Psoas muscle (tissue), 8 donors: Measurements from ENCODE around the gene PIPOX. TPM values are rescaled to one million over a fixed set of nuclear protein-coding genes. Genes with fewer than 3 reads are reported as not detected.
A peak's percentile ranks its signal among the peaks of the same experiment; 100 is the strongest.

Source experiments
- ATAC-seq, 4 donors: fragments of 200-7000 bp; cut with Tn5 transposase; one replicate each; pipeline ENCODE4 v1.9.1; 2020; ENCODE audit warnings: moderate library complexity in 3 of 4, mild to moderate bottlenecking in 2 of 4
- DNase-seq, 2 donors: peaks; one replicate each; pipeline ENCODE4 v3.0.0-alpha.2; 2020
- H3K27ac ChIP-seq: fragments of 200-600 bp; one replicate; pipeline ENCODE4 v1.8.0; 2022
- H3K27me3 ChIP-seq, 3 donors: fragments of 200-600 bp in 1 of 3; one replicate each; pipeline versions ENCODE4 v1.6.1 to v1.8.0; 2013 to 2022; ENCODE audit warnings: low read length in 2 of 3, mild to moderate bottlenecking in 2 of 3, moderate library complexity in 1 of 3; ENCODE audit not compliant: insufficient read depth in 3 of 3
- H3K36me3 ChIP-seq, 2 donors: fragments of 200-600 bp in 1 of 2; one replicate each; pipeline versions ENCODE4 v1.6.1 to v1.8.0; 2013 to 2022; ENCODE audit warnings: low read depth in 1 of 2, mild to moderate bottlenecking in 1 of 2, moderate library complexity in 1 of 2; ENCODE audit not compliant: insufficient read depth in 1 of 2
- H3K4me1 ChIP-seq: fragments of 200-600 bp; one replicate; pipeline ENCODE4 v1.8.0; 2022
- H3K4me3 ChIP-seq: fragments of 200-600 bp; one replicate; pipeline ENCODE4 v1.8.0; 2022; ENCODE audit warnings: mild to moderate bottlenecking
- H3K9me3 ChIP-seq: fragments of 200-600 bp; one replicate; pipeline ENCODE4 v1.8.0; 2022
- CTCF ChIP-seq: fragments of 200-600 bp; IDR thresholded peaks from one replicate; pipeline ENCODE4 v1.8.0; 2022; ENCODE audit warnings: antibody characterized with exemption
- WGBS, 3 donors: extraction: QIAGEN DNeasy Blood & Tissue Kit; methylation state at CpG; one replicate each; pipeline versions ENCODE4 v1.1.6 to v1.1.7; 2013; 5-methylcytosine and 5-hydroxymethylcytosine counted together
- intact Hi-C, 2 donors: fragments of 100-400 bp; cut with DNase I; formaldehyde crosslinking; loops; one replicate each; pipeline versions ENCODE4 v1.11.0 to v1.14.2; 2022
- polyA plus RNA-seq, 3 donors: library from polyadenylated mRNA; stranded (reverse); fragments of 200-250 nt; gene quantifications; one replicate each; pipeline ENCODE4 v1.2.3, GENCODE V29; 2013
- total RNA-seq, 4 donors: library from RNA; stranded (reverse); fragmentation: NEBNext Ultra II Directional in 2 of 4; extraction: Animal tissue kit (Norgen Biotek cat#: 25700) in 2 of 4; gene quantifications; one replicate each; pipeline versions ENCODE4 v1.2.1 to v1.2.4, GENCODE V29; 2021 to 2023
- donor health status: healthy with polysubstance abuse.
- donor health status: DM: no; HTN: no; CAD: no; lungs with moderate emphysema.
- donor health status: Bipolar disorder and iron deficiency.
- donor health status: healthy.
- donor health status: DM: yes; HTN: yes; CAD: no.
- donor health status: DM: no; HTN: no; CAD: no.
- donor health status: DM: no; HTN: no; CAD: no.
- donor health status: DM: yes; HTN: yes; CAD: no.

PIPOX gene
- total and polyA plus RNA-seq, 7 donors, result 0.17 to 3.6 (median 0.63) TPM; not detected in 1

GRCh38 chr17:29066047-29066446 is 23.1 kb downstream of the PIPOX start:
- Histone ChIP-seq H3K4me1 (peaks cover 16% of the 10 kb centered on the region), H3K9me3 (no peaks in the 10 kb centered on the region), H3K36me3 (no peaks in the 10 kb centered on the region), H3K27me3 (no peaks in the 10 kb centered on the region), H3K4me3 (no peak overlapping the region), H3K27ac (no peak overlapping the region)
- no peak for ATAC-seq
- 32 to 53% (median 45%) methylated on average over 7 of the region's 7 CpGs for whole genome bisulfite sequencing, 3 donors
- no peak for TF ChIP-seq CTCF
- no peak for DNase-seq
- intact Hi-C loops, result no loop called here

GRCh38 chr17:29066606-29067005 is 23.7 kb downstream of the PIPOX start:
- no peaks in the 10 kb centered on the region for H3K27me3 ChIP-seq
- 83 to 85% (median 84%) methylated on average over 7 of the region's 7 CpGs for WGBS, 3 donors
- H3K9me3 ChIP-seq, result no peaks in the 10 kb centered on the region
- H3K27ac ChIP-seq, result no peak overlapping the region
- DNase-seq, result no peak
- H3K4me1 ChIP-seq, result peaks cover 16% of the 10 kb centered on the region
- intact Hi-C loops, result no loop called here
- H3K36me3 ChIP-seq, result no peaks in the 10 kb centered on the region
- H3K4me3 ChIP-seq, result no peak overlapping the region
- no peak for ATAC-seq
- no peak for TF ChIP-seq CTCF

GRCh38 chr17:29068818-29069217 is 25.9 kb downstream of the PIPOX start:
- Histone ChIP-seq H3K27me3 (no peaks in the 10 kb centered on the region), H3K4me3 (no peak overlapping the region), H3K36me3 (peaks cover 5 to 13% of the 10 kb centered on the region in 2 donors), H3K27ac (no peak overlapping the region), H3K9me3 (no peaks in the 10 kb centered on the region), H3K4me1 (peaks cover 16% of the 10 kb centered on the region)
- intact Hi-C loops, result no loop called here
- DNase-seq (no peak), ATAC-seq (peak; percentile 7 to 66 (median 51))
- no peak for TF ChIP-seq CTCF
- WGBS, 3 donors, result 23 to 39% (median 31%) methylated on average over 10 of the region's 10 CpGs

- DNase-seq (peak in 1 of 2 donors; percentile 75), ATAC-seq (peak; percentile 54 to 77 (median 65))
- Histone ChIP-seq H3K27me3 (no peaks in the 10 kb centered on the region), H3K4me1 (peaks cover 16% of the 10 kb centered on the region), H3K36me3 (peaks cover 9 to 21% of the 10 kb centered on the region in 2 donors), H3K9me3 (no peaks in the 10 kb centered on the region), H3K27ac (peak overlapping the region; percentile 53), H3K4me3 (no peak overlapping the region)
- TF ChIP-seq CTCF, result no peak
- intact Hi-C loops, result no loop called here
- WGBS, 3 donors, result 36 to 54% (median 40%) methylated on average over 19 of the region's 19 CpGs
Observed at GRCh38 chr17:29069526-29070041, 26.6 kb downstream of the PIPOX start.

GRCh38 chr17:29070308-29070707 is 27.4 kb downstream of the PIPOX start:
- H3K36me3 ChIP-seq, result peaks cover 11 to 28% of the 10 kb centered on the region in 2 donors
- no peak for DNase-seq
- TF ChIP-seq CTCF, result no peak
- no peak overlapping the region for H3K4me3 ChIP-seq
- ATAC-seq, result peak in 3 of 4 donors; percentile 4 to 14 (median 12)
- 44 to 47% (median 46%) methylated on average over 10 of the region's 10 CpGs for WGBS, 3 donors
- intact Hi-C loops, result no loop called here
- H3K9me3 ChIP-seq, result no peaks in the 10 kb centered on the region
- peaks cover 16% of the 10 kb centered on the region for H3K4me1 ChIP-seq
- H3K27me3 ChIP-seq, result no peaks in the 10 kb centered on the region
- peak overlapping the region; percentile 53 for H3K27ac ChIP-seq
